ENCODE data around the gene ZIC2.

Gene ZIC2

DNA sequence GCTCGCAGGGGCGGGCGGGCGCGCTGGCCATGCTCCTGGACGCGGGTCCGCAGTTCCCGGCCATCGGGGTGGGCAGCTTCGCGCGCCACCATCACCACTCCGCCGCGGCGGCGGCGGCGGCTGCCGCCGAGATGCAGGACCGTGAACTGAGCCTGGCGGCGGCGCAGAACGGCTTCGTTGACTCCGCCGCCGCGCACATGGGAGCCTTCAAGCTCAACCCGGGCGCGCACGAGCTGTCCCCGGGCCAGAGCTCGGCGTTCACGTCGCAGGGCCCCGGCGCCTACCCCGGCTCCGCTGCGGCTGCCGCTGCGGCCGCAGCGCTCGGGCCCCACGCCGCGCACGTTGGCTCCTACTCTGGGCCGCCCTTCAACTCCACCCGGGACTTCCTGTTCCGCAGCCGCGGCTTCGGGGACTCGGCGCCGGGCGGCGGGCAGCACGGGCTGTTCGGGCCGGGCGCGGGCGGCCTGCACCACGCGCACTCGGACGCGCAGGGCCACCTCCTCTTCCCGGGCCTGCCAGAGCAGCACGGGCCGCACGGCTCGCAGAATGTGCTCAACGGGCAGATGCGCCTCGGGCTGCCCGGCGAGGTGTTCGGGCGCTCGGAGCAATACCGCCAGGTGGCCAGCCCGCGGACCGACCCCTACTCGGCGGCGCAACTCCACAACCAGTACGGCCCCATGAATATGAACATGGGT is 599 bp downstream of the ZIC2 start:
- DNase-seq (ENCODE audit: extremely low spot score): no peak
- TF ChIP-seq, protein P1, sequence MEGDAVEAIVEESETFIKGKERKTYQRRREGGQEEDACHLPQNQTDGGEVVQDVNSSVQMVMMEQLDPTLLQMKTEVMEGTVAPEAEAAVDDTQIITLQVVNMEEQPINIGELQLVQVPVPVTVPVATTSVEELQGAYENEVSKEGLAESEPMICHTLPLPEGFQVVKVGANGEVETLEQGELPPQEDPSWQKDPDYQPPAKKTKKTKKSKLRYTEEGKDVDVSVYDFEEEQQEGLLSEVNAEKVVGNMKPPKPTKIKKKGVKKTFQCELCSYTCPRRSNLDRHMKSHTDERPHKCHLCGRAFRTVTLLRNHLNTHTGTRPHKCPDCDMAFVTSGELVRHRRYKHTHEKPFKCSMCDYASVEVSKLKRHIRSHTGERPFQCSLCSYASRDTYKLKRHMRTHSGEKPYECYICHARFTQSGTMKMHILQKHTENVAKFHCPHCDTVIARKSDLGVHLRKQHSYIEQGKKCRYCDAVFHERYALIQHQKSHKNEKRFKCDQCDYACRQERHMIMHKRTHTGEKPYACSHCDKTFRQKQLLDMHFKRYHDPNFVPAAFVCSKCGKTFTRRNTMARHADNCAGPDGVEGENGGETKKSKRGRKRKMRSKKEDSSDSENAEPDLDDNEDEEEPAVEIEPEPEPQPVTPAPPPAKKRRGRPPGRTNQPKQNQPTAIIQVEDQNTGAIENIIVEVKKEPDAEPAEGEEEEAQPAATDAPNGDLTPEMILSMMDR (IDR thresholded peaks at IDR 0.05; ENCODE audit: control extremely low read depth, extremely low read depth, low read depth, missing control alignments): no peak
- POLR2A ChIA-PET: interaction anchor here (1.0 kb wide), 1 partner anchor 662 kb away, joined by 3 read pairs; no protein-coding TSS in a partner anchor

DNA sequence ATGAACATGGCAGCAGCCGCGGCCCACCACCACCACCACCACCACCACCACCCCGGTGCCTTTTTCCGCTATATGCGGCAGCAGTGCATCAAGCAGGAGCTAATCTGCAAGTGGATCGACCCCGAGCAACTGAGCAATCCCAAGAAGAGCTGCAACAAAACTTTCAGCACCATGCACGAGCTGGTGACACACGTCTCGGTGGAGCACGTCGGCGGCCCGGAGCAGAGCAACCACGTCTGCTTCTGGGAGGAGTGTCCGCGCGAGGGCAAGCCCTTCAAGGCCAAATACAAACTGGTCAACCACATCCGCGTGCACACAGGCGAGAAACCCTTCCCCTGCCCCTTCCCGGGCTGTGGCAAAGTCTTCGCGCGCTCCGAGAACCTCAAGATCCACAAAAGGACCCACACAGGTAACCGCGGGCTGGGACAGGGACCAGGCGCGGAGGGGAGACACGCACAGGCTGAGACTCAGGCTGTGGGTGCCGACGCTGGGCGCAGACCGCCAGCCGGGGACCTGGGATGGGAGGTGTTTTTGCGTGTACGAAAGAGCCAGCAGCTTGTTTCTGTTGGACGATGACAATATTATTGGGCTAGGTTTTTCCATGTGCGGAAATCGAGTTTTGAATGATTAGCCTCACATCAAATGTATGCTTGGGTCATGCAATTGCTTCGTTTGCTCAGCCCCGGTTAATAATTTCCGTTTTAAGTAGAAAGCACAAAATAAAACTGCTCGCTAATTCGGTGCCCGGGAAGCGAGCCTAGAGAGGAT is 1.3 kb downstream of the ZIC2 start:
- CTCF ChIA-PET: interaction anchor here (1.1 kb wide), 1 partner anchor 532 kb away, joined by 3 read pairs; no protein-coding TSS in a partner anchor
- TF ChIP-seq, protein P1 (IDR thresholded peaks at IDR 0.05; ENCODE audit: control extremely low read depth, extremely low read depth, low read depth, missing control alignments): no peak
- DNase-seq (ENCODE audit: extremely low spot score): no peak
- POLR2A ChIA-PET: no interaction called here

More for the DNA sequence above, 599 bp downstream of the ZIC2 start:
- CTCF ChIA-PET: interaction anchor here (1.1 kb wide), 1 partner anchor 533 kb away, joined by 3 read pairs; no protein-coding TSS in a partner anchor

DNA sequence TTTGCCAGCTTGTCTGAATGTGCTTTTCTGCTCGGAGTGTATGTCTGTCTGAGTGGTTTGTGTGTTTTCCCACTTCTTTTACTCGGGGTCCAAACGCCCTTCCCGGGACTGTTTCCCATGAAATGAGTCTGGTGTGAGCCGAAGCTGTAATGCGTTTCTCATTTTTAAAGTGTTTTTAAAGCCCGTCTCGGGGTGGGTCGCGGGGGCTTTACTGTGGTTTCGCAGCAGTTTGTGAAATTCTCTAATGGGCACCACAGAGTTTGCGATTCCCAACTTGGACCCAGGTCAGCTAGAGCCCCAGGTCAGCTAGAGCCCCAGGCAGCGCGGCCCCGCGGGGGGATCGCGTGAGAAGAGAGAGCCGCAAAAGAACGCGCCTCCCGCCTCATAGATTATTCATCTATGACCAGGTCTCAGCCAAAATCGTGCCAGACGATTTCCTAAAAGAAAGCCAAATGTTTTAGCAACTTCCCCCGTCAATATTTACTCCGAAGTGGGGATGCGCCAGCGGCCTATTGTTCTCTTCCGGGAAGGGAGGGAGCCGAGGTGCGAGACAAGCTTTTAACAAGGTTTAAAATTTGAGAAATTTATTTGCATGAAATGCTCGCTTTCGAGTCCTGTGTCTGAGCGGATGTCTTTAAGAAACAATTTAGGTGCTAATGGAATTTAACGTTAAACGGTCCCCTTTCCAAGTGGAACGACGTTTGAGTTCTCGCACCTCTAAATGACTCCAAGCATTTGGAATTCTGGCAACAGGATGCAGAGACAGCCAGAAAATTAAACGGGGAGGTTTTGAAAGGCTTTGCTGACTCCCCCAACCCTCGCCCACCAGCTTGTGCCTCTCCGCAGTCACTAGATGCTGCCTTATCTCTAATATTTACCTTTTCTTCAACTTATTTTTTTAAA is 2.2 kb downstream of the ZIC2 start:
- TF ChIP-seq, protein P1 (IDR thresholded peaks at IDR 0.05; ENCODE audit: control extremely low read depth, extremely low read depth, low read depth, missing control alignments): no peak
- POLR2A ChIA-PET: no interaction called here
- CTCF ChIA-PET: interaction anchor here (1.1 kb wide), 1 partner anchor 531 kb away, joined by 3 read pairs; no protein-coding TSS in a partner anchor
- DNase-seq (ENCODE audit: extremely low spot score): no peak

DNA sequence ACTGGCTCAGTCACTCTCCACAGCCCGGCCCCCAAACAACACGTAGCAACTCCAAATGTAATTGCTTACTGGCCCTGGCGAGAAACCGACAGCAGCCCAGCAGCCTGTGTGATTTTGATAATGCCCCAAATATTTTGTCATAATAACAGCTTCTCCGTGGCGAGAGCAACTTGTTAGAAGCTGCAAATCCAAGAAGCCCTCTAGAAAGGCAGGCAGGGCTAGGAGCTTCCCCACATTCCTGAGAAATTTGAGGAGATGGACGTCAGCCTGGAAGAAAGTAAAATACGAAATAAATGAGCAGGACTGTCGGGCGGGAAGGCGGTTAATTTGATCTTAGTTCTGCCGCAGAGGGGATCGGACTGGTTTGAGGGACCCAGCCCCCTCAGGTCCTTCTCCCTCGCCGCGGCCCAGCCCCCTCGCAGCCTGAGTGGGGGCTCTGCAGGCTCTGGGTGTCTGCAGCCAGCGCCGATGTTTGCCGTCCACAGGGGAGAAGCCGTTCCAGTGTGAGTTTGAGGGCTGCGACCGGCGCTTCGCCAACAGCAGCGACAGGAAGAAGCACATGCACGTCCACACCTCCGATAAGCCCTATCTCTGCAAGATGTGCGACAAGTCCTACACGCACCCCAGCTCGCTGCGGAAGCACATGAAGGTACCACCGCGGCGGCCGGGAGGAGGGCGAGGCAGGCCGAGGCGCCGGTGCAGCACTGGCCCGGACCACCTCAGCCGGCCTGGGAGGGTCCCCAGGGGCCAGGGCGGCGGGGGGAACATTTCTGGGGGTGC is 3.1 kb downstream of the ZIC2 start:
- TF ChIP-seq, protein P1 (IDR thresholded peaks at IDR 0.05; ENCODE audit: control extremely low read depth, extremely low read depth, low read depth, missing control alignments): no peak
- POLR2A ChIA-PET: no interaction called here
- CTCF ChIA-PET: no interaction called here
- no peak for DNase-seq (ENCODE audit: extremely low spot score)

DNA sequence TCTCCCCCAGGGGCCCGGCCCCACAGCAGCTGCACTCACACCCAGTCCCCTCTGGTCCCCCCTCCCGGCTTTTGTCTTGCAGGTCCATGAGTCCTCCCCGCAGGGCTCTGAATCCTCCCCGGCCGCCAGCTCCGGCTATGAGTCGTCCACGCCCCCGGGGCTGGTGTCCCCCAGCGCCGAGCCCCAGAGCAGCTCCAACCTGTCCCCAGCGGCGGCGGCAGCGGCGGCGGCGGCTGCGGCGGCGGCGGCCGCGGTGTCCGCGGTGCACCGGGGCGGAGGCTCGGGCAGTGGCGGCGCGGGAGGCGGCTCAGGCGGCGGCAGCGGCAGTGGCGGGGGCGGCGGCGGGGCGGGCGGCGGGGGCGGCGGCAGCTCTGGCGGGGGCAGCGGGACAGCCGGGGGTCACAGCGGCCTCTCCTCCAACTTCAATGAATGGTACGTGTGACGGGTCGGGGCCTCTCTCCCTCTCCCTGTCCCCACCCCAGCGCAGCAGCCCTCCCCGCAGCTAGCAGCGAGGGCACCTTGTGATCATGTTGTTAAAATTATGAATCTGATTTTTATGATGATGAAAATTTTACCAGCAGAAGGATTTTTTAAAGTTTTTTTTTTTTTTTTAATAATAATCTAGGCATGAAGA is 3.8 kb downstream of the ZIC2 start:
- no peak for DNase-seq (ENCODE audit: extremely low spot score)
- TF ChIP-seq, protein P1 (IDR thresholded peaks at IDR 0.05; ENCODE audit: control extremely low read depth, extremely low read depth, low read depth, missing control alignments): no peak
- POLR2A ChIA-PET: no interaction called here
- CTCF ChIA-PET: no interaction called here
